OCI-LY1 (cell line): ENCODE measurements around the gene ST6GALNAC4.
"Not testable (repeated sequence)": the region's sequence is repeated elsewhere in the genome, so short reads cannot be mapped to it uniquely, and the experiment has no call there.

Experiments used
- EZH2 ChIP-seq: fragments of 200-600 bp; sonication (generic), shearing (Covaris generic); IDR thresholded peaks from 2 replicates; pipeline ENCODE4 v1.8.0; 2017; ENCODE audit warnings: borderline replicate concordance, mixed run types, mild to moderate bottlenecking, antibody characterized with exemption, low read length, moderate library complexity, mixed read lengths
- TF ChIP-seq, protein P1 (sequence below): fragments of 200-600 bp; sonication (generic), shearing (Covaris generic); IDR thresholded peaks from 2 replicates; pipeline ENCODE4 v1.5.1; 2017; ENCODE audit warnings: mild to moderate bottlenecking, antibody characterized with exemption, low read length, moderate library complexity, mixed read lengths

GRCh38 chr9:127870153-127870491 lies 46.7 kb downstream of the ST6GALNAC4 start:
- TF ChIP-seq, protein P1, sequence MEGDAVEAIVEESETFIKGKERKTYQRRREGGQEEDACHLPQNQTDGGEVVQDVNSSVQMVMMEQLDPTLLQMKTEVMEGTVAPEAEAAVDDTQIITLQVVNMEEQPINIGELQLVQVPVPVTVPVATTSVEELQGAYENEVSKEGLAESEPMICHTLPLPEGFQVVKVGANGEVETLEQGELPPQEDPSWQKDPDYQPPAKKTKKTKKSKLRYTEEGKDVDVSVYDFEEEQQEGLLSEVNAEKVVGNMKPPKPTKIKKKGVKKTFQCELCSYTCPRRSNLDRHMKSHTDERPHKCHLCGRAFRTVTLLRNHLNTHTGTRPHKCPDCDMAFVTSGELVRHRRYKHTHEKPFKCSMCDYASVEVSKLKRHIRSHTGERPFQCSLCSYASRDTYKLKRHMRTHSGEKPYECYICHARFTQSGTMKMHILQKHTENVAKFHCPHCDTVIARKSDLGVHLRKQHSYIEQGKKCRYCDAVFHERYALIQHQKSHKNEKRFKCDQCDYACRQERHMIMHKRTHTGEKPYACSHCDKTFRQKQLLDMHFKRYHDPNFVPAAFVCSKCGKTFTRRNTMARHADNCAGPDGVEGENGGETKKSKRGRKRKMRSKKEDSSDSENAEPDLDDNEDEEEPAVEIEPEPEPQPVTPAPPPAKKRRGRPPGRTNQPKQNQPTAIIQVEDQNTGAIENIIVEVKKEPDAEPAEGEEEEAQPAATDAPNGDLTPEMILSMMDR: not testable (repeated sequence)
- not testable (repeated sequence) for TF ChIP-seq EZH2
